GM18520 (cell line): Measurements from ENCODE around the gene HS3ST5.
"Not testable (repeated sequence)": the region's sequence is repeated elsewhere in the genome, so short reads cannot be mapped to it uniquely, and the experiment has no call there.

Experiments used
- ATAC-seq: cut with Tn5 transposase; IDR thresholded peaks from one replicate; pipeline ENCODE4 v1.9.1; 2021; ENCODE audit not compliant: unreplicated experiment

The HS3ST5 gene

GRCh38 chr6:114158838-114159694 is 183.8 kb downstream of the HS3ST5 start:
- ATAC-seq = no peak

- no peak for ATAC-seq
Measured at GRCh38 chr6:114158411-114158810, 184.4 kb downstream of the HS3ST5 start.

GRCh38 chr6:114157848-114158247 is 185.0 kb downstream of the HS3ST5 start:
- no peak for ATAC-seq

- no peak for ATAC-seq
Measured at GRCh38 chr6:114155763-114156162, 187.1 kb downstream of the HS3ST5 start.

- no peak for ATAC-seq
Measured at GRCh38 chr6:114154812-114155211, 188.0 kb downstream of the HS3ST5 start.

- ATAC-seq = no peak
Measured at GRCh38 chr6:114153448-114153847, 189.4 kb downstream of the HS3ST5 start.

- ATAC-seq = no peak
Measured at GRCh38 chr6:114151064-114151690, 191.6 kb downstream of the HS3ST5 start.

- not testable (repeated sequence) for ATAC-seq
Measured at GRCh38 chr6:114149182-114149581, 193.6 kb downstream of the HS3ST5 start.

- no peak for ATAC-seq
Measured at GRCh38 chr6:114144887-114145851, 197.7 kb downstream of the HS3ST5 start.

- no peak for ATAC-seq
Measured at GRCh38 chr6:114142258-114142657, 200.6 kb downstream of the HS3ST5 start.

GRCh38 chr6:114140416-114140815 is 202.4 kb downstream of the HS3ST5 start:
- no peak for ATAC-seq

GRCh38 chr6:114138577-114139248 is 204.1 kb downstream of the HS3ST5 start:
- ATAC-seq = no peak

GRCh38 chr6:114135363-114135971 is 207.4 kb downstream of the HS3ST5 start:
- no peak for ATAC-seq

GRCh38 chr6:114133816-114134215 is 209.0 kb downstream of the HS3ST5 start:
- ATAC-seq = no peak

- ATAC-seq = no peak
Measured at GRCh38 chr6:114131945-114132344, 210.9 kb downstream of the HS3ST5 start.

- no peak for ATAC-seq
Measured at GRCh38 chr6:114125576-114125975, 217.2 kb downstream of the HS3ST5 start.

- ATAC-seq = no peak
Measured at GRCh38 chr6:114121913-114122662, 220.7 kb downstream of the HS3ST5 start.

GRCh38 chr6:114119056-114119455 is 223.8 kb downstream of the HS3ST5 start:
- no peak for ATAC-seq

- ATAC-seq = no peak
Measured at GRCh38 chr6:114115652-114116051, 227.2 kb downstream of the HS3ST5 start.
